Fibroblast of the conjunctiva (primary cell): ENCODE results near the gene LLGL1.

ENCODE experiments used
- DNase-seq: peaks from one replicate; pipeline ENCODE4 v3.0.0-alpha.2; 2010; ENCODE audit warnings: low read depth

The LLGL1 gene

GRCh38 chr17:18225121-18225641, at the start of gene LLGL1:
Gene LLGL1, plus strand, starts transcription at chr17:18225635. Its CDS starts 48 bp downstream, at chr17:18225683.
- DNase-seq = peak; percentile 92

- no peak for DNase-seq
Observed at GRCh38 chr17:18176176-18176575, 49.3 kb upstream of the LLGL1 start.

DNA sequence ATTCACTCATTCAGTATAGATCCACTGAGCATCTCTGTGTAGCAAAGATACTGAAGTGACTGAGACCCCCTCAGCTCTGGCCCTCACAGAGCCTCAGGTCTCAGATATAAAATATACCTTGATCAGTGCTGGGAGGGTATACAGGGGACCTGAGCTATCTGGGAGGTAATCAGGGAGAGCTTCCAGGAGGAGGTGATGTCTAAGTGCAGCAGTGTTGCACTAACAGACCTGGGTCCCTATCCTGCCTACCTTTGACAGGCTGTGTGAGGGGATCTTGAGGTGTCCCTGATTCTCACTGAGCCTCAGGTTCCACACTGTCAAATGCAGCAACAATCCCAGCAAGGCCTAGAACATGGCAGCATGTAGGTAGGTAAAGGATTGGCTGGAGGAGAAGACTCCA, 48.3 kb upstream of the LLGL1 start:
- DNase-seq = no peak

- DNase-seq = no peak
Observed at GRCh38 chr17:18177722-18178121, 47.7 kb upstream of the LLGL1 start.

DNA sequence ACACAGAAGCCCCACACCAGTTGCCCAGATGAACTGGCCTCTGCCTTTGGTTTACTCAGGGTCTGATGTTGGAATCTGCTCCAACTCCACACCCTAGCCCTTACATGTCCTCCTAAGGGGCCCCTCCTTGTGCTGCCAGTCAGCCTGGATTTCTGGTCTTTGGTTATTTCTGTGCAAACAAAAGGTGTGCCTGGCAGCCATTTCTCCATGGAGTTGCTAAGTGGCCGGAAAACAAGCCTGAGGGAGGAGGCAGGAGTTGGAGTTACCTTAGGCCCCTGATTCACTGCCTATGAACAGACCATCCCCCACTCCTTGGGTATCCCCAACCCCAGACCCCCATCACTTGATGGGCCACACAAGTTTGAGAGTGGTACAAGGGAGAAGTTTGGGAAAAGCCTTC, 46.2 kb upstream of the LLGL1 start:
- DNase-seq = no peak

- DNase-seq = no peak
Observed at GRCh38 chr17:18179804-18180203, 45.6 kb upstream of the LLGL1 start.

- DNase-seq = no peak
Observed at GRCh38 chr17:18181358-18181757, 44.1 kb upstream of the LLGL1 start.

DNA sequence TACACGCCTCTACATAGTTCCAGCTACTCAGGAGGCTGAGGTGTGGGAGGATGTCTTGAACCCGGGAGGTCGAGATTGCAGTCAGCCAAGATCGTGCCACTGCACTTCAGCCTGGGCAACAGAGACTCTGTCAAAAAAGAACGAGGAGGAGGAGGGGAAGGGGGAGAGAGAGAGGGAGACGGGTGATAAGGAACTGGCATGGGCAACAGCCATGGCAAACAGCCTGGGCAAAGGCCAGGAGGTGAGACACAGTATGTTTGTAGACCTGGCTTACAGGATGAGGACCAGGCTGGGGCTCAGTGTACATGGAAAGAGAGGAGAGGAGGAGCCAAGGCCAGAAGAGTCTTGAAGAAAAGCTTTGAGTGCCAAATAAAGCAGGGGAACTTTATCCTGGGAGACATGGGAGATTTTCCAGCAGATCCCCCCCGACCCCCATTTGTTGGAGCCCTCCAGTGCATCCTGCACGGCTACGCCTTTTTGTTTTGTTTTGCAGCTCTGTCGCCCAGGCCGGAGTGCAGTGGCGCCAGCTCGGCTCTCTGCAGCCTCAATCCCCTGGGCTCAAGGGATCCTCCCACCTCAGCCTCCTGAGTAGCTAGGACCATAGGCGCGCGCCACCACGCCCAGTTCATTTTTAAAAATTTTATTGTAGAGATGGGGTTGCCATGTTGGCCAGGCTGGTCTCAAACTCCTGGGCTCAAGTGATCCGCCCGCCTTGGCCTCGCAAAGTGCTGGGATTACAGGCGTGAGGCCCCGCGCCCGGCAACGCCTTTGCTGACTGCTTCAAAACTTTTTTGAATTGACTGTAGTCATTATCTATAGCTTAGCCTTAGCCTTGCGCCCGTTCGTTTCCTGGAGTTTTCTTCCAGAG, 43.1 kb upstream of the LLGL1 start:
- no peak for DNase-seq

GRCh38 chr17:18182978-18183333, 42.5 kb upstream of the LLGL1 start:
- peak; percentile 59 for DNase-seq

- DNase-seq = peak; percentile 99
Observed at GRCh38 chr17:18183334-18184142, 41.9 kb upstream of the LLGL1 start, which contains the start of gene ALKBH5. Gene ALKBH5, plus strand, starts transcription at chr17:18183828. Its CDS starts 416 bp downstream, at chr17:18184244.

DNA sequence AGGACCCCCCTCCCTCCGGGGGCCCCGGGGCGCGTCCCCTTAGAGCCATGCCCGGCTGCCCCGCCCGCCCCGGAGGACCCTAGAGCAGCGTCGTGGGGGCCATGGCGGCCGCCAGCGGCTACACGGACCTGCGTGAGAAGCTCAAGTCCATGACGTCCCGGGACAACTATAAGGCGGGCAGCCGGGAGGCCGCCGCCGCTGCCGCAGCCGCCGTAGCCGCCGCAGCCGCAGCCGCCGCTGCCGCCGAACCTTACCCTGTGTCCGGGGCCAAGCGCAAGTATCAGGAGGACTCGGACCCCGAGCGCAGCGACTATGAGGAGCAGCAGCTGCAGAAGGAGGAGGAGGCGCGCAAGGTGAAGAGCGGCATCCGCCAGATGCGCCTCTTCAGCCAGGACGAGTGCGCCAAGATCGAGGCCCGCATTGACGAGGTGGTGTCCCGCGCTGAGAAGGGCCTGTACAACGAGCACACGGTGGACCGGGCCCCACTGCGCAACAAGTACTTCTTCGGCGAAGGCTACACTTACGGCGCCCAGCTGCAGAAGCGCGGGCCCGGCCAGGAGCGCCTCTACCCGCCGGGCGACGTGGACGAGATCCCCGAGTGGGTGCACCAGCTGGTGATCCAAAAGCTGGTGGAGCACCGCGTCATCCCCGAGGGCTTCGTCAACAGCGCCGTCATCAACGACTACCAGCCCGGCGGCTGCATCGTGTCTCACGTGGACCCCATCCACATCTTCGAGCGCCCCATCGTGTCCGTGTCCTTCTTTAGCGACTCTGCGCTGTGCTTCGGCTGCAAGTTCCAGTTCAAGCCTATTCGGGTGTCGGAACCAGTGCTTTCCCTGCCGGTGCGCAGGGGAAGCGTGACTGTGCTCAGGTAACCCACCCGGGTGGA, 41.0 kb upstream of the LLGL1 start:
- DNase-seq = no peak

DNA sequence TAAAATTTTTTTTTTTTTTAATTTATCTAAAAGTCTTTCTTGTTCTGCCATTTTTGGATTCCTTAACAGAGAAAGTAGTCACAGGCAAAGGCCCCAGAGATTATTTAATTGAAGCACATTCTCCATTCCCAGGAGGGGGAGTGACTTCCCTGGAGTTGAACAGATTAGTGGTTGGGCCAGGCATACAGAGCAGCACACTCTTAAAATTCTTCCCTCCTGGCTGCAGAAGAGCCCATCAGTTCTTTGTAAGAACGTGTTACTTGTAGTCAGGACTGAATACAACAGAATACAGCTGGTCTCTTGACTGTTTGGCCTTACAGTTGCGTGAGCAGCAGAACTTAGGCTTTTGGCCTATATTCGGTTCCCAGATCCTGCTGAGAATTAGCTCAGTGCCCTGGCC, 40.0 kb upstream of the LLGL1 start:
- no peak for DNase-seq

DNA sequence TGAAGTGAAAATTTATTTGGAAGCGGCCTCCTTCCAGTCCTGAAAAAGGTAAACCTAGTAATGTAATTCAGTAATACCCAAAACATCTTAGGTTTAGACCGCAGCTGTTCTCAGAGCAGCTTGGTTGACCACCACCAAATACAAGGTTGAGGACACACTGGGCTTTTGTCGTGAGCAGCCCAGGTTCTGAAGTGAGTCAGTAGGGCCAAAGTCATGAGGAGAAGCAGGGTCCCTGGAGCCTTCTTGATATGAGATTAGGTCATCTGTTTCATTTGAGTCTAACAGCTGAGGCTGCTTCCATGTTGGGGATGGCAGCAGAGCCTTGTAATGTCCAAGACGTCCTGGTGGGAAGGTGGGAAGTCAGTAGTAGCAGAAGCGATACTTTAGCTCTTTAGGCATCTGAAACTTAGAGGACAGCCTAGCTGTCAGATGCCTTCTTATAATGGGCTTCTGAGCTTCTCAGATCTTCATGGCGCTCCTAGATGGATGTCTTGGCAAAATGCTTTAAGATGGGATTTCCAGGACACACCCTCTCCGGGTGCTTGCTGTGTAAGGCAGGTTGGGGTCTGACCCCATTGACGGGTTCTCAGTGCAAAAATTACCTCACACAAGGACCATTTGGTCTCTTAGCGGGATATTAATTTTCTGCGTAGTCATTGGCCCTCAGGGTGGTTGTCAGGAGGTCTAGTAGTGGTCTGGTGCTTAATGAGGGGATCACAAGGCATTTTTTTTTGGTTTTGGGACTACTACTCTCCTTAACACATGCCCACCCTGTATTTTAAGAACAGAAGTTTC, 39.4 kb upstream of the LLGL1 start:
- DNase-seq = no peak

DNA sequence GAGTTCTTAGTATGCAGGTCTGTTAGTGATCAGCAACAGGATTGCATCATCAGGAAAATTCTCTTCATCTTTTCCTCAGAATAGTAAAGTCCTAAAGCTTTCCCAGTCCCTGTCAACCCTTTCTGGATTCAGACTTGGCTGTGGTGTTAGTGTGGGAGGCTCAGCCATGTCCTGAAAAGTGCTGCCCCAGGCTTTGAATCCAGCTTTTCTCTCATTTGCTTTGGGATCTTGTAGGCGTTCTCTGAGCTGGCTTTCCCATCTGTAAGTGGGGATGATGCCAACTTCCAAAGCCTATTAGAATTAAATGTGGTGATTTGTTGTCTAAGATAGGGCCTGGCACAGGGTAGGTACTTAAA, 38.8 kb upstream of the LLGL1 start:
- peak; percentile 39 for DNase-seq

DNA sequence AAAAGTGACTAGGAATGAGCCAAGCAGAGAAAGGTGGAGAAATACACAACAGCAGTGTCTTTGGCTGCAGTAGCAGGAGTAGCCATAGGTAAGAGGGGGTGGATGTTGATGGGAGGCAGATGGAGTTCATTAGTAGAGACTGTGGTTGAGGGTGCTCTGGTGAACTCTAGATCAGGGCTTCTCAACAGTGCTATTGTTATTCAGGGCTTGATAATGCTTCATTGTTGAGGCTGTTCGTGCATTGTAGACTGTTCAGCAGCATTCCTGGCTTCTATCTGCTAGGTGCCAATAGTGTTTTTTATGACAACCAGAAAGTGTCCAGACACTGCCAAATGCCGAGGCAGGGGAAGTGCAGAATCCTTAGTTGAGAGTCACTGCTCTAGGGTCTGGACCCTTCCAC, 38.2 kb upstream of the LLGL1 start:
- DNase-seq = no peak

DNA sequence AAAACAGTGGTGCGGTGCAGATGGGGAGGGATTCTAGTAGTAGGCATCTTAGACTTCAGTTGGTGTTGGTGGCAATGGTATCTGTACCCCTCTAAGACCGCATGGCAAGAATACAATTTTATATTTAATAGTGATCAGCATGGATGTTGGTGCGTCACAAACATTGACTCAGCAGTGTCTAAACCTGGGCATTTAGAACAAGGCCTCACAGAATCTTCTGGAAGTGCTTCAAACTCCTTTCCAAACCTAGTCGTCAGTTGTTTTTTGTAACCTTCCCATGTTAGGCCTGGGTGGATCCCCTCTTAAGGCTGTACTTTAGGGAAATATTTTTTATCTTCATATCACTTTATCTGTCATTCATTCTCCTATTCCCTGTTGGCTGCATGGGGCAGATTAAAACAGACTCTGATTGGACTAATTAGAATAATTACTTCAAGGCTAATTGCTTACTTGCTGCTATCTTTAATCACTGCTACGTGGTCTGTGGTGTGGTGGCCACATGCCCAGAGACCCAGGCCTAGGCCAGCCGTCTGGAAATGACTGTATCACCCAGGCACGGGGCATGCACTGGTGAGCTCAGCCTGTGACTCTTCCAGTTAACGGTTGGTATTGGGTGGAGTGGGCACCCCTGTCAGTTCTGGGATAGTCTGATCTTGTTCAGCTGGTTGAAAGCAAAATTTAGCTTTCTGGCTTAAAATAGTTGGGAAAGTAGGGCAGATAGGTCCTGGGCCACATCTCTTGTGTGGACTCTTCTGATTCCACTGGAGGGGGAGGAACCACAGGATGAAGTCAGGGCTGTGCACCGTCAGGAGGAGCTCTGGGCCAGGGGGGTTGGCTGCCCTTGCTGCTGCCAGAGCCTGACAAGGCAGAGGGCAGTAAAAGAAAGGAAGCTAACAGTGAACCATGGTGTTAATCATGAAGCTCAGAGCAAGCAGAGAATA, 37.3 kb upstream of the LLGL1 start:
- no peak for DNase-seq

GRCh38 chr17:18190628-18191235, 34.7 kb upstream of the LLGL1 start:
- no peak for DNase-seq

GRCh38 chr17:18191236-18191667, 34.2 kb upstream of the LLGL1 start:
- no peak for DNase-seq

DNA sequence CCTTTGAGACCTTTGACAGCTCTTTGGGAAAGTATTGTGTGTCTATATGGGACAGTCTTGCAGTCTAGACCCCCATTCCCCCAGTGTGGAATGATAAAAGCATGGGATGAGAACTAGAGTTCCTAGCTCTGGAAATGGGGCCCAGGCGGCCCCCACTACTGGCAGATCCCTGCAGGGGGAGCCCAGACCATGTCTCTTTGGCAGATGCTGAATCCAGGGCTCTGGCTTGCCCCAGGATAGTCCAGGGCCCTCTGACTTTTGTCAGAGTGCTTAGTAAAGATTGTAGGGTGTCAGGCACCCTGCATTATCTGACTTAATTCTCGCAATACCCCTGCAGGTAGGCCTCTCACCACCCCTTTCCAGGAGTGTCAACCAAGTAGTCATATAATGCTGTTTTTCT, 33.5 kb upstream of the LLGL1 start:
- no peak for DNase-seq

DNA sequence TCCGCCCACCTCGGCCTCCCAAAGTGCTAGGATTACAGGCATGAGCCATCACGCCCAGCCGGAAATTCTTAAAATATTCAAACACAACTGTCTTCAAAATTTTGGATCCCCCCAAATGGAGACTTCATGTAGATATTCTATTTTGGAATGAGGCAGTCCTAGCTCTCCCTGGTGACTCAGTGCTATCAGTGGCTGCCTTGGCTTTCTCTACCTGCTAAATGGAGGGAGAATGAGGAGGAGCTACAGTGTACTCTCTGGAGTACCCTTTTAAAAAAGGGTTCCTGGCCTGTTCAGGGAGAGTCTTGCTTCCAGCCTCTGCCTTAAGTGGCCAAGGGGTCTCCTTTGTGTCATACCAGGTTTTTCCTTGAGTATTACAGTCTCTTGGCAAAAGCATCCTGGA, 31.0 kb upstream of the LLGL1 start:
- no peak for DNase-seq
